Hypothalamus (tissue), 51 donors: ENCODE data around the gene APOL4.
A peak's percentile ranks its signal among the peaks of the same experiment; 100 is the strongest.

Experiments used
- DNase-seq, 51 donors: peaks; one replicate each; lab custom pipeline; 2025; lab: John Stamatoyannopoulos, UW

The APOL4 gene, protein sequence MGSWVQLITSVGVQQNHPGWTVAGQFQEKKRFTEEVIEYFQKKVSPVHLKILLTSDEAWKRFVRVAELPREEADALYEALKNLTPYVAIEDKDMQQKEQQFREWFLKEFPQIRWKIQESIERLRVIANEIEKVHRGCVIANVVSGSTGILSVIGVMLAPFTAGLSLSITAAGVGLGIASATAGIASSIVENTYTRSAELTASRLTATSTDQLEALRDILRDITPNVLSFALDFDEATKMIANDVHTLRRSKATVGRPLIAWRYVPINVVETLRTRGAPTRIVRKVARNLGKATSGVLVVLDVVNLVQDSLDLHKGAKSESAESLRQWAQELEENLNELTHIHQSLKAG

DNA sequence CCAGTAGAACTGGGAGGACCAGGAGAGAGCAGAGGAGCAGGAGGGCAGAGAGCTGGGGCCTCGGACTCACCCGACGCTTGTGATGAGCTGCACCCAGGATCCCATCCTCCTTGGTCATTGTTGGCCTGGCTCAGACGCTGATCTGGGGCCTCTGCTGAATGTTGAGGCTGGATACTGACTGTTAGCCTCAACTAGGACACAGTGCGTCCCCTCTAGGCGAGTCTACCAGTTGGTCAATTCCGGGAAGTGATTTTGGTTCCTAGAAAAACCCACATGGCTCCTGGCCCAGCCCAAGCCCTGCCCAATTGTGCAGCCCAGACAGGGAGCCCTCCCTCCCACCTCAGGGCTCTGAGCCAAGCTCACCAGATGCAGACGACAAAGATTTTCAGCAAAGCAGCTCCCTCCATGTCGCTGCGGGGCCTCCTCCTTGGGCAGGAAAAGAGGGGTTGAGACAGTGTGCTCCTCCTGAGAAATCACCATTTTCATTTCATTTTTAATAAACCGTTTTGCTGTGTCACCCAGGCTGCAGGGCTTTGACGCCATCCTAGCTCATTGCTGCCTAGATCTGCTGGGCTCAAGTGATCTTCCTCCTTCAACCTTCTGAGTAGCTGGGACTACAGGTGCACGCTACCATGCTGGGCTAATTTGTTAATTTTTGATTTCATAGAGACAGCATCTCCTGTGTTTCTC, at the start of gene APOL4:
Gene APOL4 (minus strand): TSS at position 180 of the 690 bp plus-strand sequence. CDS start 75 bp downstream, at position 105.
- peak in 15 of 51 donors; percentile 11 to 62 (median 23) for DNase-seq

DNA sequence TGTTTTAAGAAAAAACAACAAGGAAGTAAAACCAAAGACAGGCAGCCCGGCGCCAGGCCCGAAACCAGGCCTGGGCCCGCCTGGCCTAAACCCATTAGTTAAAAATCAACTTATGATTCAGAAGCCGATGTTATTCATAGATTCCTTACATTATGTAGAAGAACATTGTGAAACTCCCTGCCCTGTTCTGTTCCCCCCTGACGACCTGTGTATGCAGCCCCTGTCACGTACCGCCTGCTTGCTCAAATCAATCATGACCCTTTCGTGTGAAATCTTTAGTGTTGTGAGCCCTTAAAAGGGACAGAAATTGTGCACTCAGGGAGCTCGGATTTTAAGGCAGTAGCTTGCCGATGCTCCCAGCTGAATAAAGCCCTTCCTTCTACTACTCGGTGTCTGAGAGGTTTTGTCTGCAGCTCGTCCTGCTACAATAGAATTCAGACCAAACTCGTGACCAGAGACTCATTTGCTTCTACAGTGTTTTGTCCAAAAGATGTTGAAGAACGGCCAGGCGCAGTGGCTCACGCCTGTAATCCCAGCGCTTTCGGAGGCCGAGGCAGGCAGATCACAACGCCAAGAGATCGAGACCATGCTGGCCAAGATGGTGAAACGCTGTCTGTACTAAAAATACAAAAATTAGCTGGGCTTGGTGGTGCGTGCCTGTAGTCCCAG, 48.8 kb upstream of the APOL4 start:
- DNase-seq = peak in 8 of 51 donors; percentile 8 to 62 (median 30)

DNA sequence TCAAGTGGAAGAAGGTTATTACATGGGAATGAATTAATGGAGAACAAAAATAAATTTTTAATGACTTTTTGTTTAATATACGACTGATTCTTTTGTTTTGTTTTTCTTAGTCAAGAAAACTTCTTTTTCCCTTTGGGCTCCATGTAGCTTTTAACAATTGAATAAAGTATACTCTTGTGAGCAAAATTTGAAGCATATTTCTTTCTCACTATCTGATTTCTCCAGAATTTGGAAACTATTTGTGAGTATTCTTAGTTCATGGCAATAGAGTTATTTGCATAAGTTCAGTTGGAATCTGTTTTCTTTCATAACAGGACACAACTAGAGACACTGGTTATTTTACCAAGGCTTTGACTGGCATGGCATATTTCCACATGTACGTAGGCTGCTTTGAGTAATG, 47.6 kb upstream of the APOL4 start:
- DNase-seq = no peak

DNA sequence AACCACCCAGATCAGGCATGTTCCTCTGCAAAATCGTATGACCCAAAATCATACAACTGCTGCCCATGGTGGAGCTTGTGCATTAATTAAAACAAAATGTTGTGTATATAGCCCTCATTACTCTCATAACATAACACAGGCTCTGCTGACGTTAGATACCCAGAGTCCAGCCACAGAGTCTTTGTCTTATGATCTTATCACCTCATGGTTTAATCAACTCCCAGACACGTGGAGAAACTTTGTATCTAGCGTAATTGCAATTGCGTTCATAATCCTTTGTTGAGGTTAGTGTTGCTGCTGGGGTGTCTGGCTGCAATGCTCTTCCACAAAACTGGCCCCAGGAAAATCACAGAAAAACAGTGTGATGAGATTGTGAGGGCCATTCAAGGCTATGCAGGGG, 46.3 kb upstream of the APOL4 start:
- no peak for DNase-seq

DNA sequence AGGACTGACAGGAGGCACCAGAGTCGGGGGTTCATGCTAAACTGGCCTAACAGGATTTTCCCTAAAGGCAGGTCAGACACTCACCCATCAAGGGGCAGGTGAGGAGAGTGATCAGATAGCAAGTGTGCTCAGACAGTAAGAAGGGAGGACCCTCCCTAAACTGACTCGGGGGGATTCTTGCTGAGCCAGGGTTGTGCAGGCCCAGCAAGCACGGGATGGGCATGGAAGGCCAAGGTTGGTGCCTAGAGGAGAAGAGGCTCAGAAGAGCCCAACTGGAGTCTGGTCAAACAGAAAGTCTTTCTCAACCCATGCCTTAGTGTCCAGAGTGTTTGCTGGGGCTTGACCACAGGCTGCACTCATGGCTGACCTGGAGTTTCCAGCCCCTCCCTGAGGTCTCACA, 45.1 kb upstream of the APOL4 start:
- DNase-seq = no peak

DNA sequence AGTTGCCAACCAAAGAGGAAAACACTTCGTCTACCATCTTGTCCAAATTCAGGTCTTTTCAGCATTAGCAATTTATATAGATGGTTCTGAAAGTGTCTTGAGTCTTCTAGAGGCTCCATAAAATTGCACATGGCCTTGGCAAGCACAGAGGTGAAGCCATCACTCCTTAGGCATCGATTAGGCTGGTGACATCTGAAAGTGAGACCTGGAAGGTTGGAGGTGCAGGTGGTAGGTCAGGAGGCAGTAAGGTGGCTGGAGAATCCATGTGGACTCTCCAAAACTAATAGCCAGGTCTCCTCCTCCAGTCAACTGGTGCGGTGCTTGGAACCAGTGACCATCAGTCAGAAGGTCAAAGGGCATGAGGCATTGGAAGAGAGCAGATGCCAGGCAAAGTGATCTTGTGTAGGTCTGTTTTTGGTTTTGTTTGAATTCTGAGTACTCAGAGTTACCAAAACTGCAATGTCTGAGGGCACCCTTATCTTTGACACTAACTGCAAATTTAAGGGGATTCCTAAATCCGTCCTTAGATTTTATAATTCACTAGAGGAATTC, 44.3 kb upstream of the APOL4 start:
- no peak for DNase-seq

DNA sequence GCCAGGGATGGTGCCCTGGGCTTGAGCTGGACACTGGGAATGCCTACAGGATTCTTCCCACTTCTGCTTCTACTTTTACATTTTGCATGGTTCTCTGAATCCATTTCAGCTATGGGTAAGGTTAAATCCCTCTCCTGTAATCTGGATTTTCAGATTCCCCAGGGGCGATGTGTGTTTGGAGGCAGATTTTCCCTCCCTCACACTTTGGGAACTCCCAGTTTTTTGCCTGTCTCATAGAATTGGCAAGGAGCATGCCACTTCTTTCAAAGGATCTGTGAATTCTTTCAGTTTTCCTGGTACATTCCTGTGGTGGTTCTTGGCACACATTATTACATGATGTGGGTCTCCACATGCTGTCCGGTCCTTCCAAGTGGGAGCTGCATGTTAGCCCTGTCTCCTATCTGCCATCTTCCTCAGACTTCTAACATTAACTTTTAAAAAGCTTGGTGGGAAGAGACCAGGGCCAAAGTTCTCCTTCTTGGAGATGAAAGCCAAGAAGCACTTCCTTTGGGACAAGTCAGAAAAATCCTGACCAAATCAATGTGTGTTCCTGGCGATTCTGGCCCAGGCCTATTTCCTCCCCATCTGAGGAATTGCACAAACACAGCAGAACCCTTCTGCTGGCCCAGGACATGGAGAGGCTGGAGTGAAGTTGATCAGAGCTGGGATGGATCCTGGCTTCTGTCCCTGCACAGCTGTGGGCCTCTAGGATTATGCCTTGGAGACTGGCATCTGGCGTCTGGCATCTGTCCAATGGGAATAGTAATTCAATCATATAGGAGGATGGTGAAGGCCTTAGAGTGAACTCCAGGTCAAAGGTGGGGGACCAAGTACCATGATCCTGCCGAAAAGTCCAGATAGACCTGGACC, 43.1 kb upstream of the APOL4 start:
- DNase-seq = no peak

DNA sequence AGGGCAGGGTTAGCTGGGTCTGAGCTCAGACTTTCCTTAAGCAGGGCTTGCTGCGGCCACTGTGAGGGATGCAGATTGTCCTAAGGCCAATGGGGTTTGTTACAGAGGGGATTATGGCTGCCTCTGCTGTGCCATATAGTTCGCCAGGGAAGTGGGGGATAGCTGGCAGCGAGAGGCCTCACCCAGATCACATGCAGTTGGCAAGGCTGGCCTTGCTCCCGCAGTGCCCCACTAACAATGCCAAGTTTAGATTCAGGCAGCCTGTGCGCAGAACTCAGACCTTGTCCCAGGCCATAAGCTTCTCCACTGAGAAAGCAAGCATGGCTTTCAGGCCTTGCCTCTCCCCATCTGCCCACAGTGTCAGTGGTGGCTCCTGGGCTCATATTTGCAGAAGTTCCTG, 42.4 kb upstream of the APOL4 start:
- no peak for DNase-seq

DNA sequence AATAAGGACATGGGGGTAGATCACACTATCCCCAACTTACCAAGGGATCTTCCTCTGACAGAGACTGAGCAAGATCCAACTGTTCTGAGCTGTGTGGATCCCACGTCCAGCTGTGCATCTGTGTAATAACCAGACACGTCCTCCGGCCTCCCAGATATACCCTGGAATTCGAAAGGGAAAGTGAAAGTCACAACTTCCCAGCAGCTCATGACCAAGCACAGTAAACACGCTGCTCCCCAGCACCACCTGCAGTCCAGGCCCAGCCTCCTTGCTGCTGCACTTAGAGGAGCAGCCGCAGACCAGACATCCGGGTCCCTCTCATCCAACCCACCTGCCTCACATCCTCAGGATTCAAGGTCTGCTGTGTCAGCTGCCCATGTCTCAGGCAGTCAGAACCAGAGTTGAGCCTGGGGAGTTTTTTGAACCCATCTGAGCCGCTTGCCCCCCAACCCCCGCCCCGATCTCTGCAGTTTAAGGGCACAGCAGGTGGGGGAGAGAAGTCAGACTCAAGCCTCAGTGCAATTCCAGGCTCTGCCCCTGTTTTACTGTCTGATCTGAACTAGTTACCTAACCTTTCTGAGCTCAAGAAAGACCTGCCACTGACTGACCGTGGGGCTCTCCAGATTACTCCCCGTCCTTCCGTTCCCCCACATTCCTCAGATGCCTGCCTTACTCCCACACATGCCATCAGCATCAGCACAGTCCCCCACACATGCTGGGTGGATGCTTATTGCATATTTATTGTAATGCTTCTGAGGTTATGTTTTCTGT, 38.0 kb upstream of the APOL4 start, which contains the start of gene APOL2:
Gene APOL2 (minus strand): TSS at position 127 of the 771 bp plus-strand sequence. CDS start 6,365 bp downstream, outside the sequence.
- DNase-seq = peak in 49 of 51 donors; percentile 26 to 90 (median 76)

DNA sequence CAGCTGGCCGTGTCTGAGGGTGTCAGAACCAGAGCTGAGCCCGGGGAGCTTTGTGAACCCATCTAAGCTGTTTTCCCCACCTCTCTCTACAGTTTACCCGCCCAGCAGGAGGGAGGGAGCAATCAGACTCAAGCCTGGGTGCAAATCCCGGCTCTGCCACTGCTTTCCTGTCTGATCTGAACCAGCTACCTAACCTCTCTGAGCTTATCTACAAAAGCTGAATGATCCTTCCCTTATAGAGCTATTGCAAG, 37.5 kb upstream of the APOL4 start:
- no peak for DNase-seq

DNA sequence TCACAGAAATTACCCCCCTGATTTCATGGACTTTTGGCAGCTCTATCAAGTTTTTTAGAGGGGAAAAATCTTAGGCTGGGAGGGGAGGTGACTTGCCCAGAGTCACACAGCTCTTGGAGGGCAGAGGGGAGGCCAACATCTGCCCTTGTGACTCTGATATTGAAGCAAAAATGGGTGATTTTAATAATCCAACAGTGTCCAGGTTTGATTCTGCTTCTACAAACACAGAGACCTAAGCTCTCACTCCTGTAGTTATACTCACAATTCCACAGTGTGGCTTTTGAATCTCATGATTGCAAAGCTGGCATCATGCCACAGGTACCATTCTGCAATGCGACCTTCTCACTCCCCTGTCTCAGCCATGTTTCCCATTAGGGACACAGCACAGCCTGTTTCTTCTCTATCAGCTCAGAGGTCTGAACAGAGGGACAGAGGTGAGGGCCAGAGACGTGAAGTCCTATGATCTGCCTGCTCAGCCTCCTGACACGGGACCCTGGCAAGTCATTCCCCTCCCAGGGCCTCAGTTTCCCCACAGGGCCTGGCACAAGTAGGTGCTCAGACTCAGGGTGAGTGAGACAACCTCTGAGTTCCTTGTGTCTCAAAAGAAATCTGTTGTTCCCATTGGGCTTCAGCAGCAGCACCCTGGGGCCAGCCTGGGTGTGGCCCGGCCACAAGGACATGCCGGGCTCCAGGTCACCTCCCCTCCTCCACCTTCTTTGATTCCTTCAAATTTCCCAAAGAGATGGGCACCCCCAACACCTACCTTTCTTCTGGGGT, 37.0 kb upstream of the APOL4 start:
- peak in 2 of 51 donors; percentile 32 to 56 for DNase-seq

DNA sequence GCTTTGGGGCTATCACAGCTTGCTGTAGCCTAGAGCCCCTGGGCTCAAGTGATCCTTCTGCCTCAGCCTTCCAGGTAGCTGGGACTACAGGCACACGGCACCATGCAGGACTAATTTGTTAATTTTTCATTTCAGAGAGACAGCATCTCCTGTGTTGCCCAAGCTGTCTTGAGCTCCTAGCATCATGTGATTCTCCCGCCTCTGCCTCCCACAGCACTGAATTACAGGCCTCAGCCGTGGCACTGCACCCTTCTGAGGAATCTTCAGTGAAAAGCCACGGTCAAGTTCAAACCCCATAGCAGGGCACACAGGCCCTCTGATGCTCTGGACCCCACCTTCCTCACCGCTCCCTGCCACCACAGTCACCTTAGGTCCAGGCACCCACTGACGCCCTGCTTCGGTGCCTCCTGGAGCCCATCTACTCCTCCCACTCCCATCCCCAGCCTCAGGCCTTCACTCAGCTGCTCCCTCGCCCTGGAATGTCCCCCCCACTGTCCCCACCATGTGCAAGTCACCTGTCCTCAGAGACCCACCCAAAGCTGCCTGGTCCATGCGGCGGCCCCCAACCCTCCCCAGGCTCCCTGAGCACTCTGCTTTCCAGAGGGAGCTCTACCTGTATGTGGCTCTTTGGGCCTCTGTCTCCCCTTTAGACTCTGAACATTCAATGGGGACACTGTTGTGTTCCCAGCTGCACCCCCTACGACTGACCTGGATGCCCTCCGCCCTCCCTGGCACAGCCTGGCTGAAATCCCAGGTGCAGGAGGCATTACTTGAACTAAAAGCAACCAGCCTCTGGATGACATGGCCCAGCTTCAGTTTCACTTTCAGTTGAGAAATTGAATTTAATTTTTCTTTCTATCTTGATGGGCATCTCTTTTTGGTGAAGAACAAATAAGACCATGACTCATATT, 36.1 kb upstream of the APOL4 start:
- no peak for DNase-seq

DNA sequence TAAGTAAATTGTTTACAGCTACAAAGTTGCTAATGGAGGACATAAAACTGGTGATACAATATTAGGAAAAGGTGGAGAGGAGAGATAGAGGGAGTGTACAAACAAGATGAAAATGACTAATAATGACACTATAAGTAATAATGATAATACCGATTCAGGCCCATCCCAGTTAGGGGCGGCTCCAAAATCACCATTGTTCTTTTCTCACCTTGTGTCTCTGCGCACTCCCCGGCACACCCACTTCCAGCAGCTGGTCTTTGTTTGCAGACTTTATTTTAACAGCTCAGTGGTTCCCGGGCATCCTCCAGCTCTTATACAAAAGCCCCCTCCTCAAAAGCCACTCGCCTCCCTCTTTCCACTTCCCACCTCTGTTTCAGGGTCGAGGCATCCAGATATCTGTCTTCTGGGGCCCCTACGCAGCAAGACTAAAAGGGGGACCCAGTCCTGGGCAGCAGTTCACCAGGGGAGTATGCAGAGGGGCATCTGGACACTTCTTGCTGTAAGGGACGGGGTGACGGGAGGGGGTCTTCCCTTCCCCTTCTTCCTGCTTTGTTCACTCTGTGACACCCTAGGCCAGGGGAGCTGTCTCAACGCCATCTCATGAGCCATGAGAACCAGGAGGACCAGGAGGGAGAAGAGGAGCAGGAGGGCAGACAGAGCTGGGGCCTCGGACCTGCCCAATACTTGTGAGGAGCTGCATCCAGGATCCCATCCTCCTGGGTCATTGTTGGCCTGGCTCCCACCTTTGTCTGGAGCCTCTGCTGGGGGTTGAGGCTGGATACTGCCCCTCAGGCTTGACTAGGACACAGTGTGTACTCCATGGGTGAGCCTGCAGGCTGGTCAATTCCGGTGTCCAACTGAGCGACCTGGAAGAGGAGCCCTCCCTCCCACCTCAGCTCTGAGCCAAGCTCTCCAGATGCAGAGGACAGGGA, 35.0 kb upstream of the APOL4 start:
- DNase-seq = no peak

DNA sequence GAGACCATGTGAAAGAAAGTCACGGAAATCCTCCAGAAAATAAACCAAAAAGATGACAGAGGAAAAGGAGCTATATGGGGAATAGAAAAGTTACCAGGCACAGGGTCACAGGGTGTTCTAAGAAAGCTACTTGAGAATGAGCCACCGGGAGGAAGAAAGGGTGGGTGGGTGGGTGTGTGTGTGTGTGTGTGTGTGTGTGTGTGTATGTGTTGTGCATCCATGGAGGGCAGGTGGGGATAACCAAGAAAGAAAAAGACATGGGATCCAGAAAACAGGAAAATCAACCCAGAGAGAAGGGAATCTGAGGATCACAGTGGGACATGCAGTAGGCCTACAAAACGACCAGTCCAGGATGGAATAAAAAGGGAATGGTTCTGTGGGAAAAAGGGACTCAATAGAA, 34.0 kb upstream of the APOL4 start:
- DNase-seq = no peak

DNA sequence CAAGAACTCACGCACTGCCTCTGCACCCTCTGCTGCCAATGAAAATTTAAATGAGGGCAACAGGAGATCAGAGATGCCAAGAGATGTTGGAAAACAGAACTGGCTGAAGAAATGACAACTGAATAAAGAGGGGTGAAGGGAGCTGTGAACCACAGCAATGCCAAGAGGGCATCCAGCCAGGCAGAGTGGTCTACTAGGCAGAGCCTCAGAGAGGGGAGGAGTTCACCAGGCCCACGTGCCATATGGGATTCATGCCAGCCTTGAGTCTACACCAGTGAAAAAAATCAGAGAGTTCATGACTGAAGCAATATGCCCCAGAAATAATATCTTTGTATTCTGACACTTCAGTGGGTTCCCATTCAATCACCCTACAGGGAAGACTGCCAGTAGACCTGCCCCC, 33.3 kb upstream of the APOL4 start:
- no peak for DNase-seq

DNA sequence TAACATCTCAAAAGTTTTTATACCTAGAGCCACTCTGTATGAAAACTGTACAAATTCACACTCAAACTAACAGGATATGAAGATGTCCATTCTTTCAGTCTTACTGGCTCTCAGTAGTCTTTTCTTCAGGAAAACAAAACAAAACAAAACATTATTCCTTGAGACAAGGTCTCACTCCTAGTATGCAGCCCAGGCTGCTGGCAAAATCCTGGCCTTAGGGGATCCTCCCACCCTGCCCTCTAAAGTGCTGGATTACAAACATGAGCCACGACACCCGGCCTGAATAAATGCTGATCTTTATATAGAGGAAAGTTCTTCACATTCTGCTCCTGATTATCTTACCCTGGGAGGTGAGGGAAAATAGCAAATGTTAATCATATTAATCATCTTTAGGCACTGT, 32.6 kb upstream of the APOL4 start:
- no peak for DNase-seq

DNA sequence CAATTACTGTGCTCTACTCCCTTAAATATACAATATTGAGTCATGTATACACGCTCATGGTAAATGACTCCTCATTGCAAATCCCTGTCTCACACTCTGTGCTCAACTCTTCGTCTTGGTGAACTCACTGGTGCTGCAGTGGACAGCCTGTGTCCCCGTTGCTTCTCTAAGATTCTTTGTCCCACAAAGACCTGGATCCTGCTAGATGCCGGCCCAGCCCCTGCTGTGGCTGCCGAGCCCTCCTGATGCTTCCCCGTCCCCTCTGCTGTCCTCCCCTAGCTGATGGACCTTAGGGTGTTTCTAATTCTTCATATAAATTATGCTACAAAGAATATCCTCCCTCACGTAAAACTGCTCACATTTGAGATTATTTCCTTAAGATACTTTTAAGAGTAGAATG, 32.2 kb upstream of the APOL4 start:
- DNase-seq = no peak
